ENCODE results near the gene PCDHGA2.
"Not testable (repeated sequence)": the region's sequence is repeated elsewhere in the genome, so short reads cannot be mapped to it uniquely, and the experiment has no call there.

The PCDHGA2 gene

DNA sequence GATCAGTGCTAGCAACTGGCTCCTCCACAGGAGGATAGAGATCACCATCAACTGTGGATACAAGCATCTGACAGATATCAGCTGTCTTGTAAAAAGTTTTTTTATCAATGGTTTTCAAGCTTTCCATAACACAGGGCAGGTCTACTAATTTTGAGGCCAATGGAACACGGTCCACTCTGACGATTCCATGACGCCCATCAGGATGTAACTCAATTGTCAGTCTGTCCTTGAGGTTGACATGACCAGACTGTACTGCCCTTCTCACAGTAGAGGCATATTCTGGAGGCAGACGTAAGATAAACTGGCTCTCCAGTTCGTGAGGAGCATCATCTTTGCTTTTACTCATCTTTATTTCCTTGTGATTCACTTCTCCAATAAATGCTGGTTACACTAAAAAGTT lies 18.9 kb upstream of the PCDHGA2 start:
- no peak for DNase-seq (ENCODE audit: low read depth)
- TF ChIP-seq, protein P1, sequence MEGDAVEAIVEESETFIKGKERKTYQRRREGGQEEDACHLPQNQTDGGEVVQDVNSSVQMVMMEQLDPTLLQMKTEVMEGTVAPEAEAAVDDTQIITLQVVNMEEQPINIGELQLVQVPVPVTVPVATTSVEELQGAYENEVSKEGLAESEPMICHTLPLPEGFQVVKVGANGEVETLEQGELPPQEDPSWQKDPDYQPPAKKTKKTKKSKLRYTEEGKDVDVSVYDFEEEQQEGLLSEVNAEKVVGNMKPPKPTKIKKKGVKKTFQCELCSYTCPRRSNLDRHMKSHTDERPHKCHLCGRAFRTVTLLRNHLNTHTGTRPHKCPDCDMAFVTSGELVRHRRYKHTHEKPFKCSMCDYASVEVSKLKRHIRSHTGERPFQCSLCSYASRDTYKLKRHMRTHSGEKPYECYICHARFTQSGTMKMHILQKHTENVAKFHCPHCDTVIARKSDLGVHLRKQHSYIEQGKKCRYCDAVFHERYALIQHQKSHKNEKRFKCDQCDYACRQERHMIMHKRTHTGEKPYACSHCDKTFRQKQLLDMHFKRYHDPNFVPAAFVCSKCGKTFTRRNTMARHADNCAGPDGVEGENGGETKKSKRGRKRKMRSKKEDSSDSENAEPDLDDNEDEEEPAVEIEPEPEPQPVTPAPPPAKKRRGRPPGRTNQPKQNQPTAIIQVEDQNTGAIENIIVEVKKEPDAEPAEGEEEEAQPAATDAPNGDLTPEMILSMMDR (conservative IDR thresholded peaks at IDR 0.05; ENCODE audit: control insufficient read depth, insufficient read depth, low read depth, low read length) = no peak
- peak overlapping the region; percentile 89 for H3K4me3 ChIP-seq (ENCODE audit: control insufficient read depth, low read depth, low read length)

DNA sequence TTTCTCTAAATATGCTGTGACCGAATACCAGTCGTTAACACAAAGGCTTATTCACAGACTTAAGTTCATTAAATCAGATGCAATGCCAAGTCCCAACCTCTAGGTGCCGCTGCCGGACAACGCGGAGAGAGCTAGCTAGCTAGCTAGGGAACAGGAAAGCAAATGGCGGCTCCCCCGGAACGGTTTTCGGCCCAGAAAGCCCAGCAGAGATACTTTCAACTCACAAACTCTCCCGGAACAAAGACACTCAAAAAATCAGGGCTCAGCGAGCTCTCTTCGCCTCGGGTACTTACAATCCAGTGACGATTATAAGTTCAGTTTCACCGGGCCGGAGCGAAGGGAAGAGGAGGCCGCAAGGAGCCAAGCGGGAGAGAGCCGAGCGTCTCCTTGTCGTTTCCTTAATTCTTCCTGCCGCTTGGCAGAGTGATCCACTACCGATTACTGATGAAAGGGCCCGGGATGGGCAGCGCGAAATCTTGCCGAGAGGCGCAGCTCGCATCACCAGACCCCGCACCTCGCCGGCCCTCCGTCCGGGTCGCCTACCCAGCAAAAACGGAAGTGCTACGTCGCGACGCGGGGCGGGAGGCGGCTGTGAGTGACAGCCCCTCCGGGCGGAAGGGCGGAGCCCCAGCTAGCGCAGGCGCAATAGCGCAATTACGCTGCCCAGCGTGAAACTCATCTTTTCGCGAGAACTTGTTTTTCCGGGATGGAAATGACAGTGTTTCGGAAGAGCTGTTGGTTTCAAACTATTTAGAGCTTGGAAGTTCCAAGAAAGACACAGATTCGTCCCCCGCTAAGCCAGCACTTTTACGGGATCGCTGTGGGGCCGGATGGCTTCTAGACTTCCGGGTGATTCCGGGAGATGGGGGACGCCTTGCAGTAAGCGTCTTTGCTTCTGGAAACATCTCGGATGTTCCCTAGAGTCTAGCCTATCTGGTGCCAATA lies 18.1 kb upstream of the PCDHGA2 start, which contains the start of gene TAF7:
Gene TAF7, minus strand, starts transcription at position 560 of the 945 bp plus-strand sequence. CDS start 740 bp downstream, outside the sequence.
- TF ChIP-seq, protein P1 (conservative IDR thresholded peaks at IDR 0.05; ENCODE audit: control insufficient read depth, insufficient read depth, low read depth, low read length) = peak; percentile 88
- H3K4me3 ChIP-seq (ENCODE audit: control insufficient read depth, low read depth, low read length) = peak within 1 kb of the TSS; percentile 89
- DNase-seq (ENCODE audit: low read depth) = peak; percentile 94

DNA sequence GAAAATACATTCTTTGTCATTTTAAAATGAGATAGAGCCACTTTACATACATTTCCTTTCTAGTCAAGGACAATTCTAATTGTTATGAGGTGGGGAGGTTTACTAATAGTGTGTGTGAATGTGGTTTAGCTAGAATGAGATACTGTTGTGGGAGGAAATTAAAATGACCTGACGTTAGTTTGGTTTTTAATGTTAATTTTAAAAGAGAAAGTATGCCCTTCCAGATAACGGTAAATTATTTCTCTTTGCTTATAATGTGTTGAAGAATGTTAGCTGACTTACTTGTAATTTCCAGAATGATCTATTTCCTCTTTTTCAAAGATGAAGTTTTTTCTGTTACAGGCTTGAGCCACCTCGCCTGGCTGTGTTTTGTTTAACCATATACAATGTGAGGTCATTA lies 16.3 kb upstream of the PCDHGA2 start:
- no peak overlapping the region for H3K4me3 ChIP-seq (ENCODE audit: control insufficient read depth, low read depth, low read length)
- TF ChIP-seq, protein P1 (conservative IDR thresholded peaks at IDR 0.05; ENCODE audit: control insufficient read depth, insufficient read depth, low read depth, low read length) = no peak

DNA sequence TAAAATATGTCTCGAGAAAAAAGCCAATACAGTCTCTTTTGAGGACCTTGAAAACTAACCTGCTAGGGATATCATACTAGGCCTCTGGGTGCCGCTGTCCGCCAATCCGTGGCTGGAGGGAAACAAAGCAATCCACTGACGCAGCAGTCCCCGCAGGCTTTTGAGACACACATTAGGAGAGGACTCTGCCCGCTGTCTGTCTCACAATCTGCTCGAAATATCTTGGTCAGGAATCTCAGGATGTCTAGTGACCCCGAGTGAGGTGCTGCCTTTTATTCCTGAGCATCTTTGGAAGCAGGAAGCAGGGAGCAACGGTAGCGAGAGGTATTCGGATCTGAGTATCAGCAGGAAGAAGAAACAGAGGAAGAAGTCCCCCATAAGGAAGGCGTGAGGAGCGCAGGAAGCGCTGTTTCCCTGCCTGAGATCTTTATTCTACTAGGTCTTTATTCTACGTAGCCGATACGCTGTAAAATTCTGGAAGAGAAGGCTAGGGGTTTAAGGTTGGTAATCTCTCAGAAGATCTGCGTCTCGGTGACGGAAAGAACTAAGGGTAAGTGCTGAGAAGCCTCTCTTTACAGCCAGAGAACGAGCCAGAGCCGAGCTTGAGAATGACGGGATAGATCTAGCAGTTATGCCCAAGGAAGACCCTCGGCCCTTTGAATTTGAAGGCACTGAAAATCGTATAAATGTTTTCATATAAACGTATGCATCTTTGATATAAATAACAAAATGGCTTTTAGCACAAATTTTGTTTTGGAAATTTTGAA lies 12.3 kb upstream of the PCDHGA2 start:
- TF ChIP-seq, protein P1 (conservative IDR thresholded peaks at IDR 0.05; ENCODE audit: control insufficient read depth, insufficient read depth, low read depth, low read length) = peak; percentile 78
- peak; percentile 71 for DNase-seq (ENCODE audit: low read depth)
- H3K4me3 ChIP-seq (ENCODE audit: control insufficient read depth, low read depth, low read length) = peak overlapping the region; percentile 47

More for the DNA sequence above, 16.3 kb upstream of the PCDHGA2 start:
- DNase-seq (ENCODE audit: low read depth) = no peak

DNA sequence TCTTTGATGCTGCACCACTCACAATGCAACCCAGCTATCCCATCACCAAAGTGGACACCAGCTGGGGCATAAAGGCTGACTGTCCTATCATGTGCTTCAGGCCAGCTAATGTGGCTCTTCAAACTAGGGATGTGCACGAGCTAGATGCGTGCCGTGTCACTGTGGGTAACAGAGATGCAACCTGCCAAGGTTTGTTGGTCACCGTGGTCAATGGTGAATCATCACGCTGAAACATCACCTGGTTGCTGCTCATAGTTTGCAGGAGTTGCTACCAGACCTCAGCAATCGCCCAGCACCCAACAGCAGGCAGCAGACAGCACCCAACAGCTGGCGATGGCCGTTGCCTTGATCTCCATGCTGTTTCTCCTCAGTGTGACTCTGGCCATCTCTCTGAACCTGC lies 10.3 kb upstream of the PCDHGA2 start:
- no peak overlapping the region for H3K4me3 ChIP-seq (ENCODE audit: control insufficient read depth, low read depth, low read length)
- no peak for DNase-seq (ENCODE audit: low read depth)
- TF ChIP-seq, protein P1 (conservative IDR thresholded peaks at IDR 0.05; ENCODE audit: control insufficient read depth, insufficient read depth, low read depth, low read length) = no peak

DNA sequence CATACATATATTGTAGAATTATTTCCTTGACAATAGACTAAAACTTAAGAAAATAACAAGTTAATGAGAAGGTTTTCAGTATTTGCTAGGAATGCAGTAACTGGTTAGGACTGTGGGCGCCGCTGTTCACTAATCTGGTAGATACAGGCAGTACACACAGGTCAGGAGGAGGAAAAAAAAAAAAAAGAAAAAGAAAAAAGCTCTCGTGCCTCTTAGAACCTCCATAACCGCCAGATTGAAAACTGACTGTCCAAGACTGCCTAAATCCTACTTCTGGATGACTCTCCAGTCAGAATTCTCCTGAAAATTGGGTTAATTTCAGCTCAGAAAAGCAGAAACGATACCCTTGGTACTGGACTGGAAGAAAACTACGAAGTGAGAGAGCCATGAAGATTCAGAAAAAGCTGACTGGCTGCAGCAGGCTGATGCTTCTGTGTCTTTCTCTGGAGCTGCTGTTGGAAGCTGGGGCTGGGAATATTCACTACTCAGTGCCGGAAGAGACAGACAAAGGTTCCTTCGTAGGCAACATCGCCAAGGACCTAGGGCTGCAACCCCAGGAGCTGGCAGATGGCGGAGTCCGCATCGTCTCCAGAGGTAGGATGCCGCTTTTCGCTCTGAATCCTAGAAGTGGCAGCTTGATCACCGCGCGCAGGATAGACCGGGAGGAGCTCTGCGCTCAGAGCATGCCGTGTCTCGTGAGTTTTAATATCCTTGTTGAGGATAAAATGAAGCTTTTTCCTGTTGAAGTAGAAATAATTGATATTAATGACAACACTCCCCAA lies 8.1 kb upstream of the PCDHGA2 start, which contains the start of gene PCDHGA1:
Gene PCDHGA1, plus strand, starts transcription at position 216 of the 782 bp plus-strand sequence.
- TF ChIP-seq, protein P1 (conservative IDR thresholded peaks at IDR 0.05; ENCODE audit: control insufficient read depth, insufficient read depth, low read depth, low read length) = peak; percentile 57
- peak; percentile 64 for DNase-seq (ENCODE audit: low read depth)
- peak within 1 kb of the TSS; percentile 31 for H3K4me3 ChIP-seq (ENCODE audit: control insufficient read depth, low read depth, low read length)

DNA sequence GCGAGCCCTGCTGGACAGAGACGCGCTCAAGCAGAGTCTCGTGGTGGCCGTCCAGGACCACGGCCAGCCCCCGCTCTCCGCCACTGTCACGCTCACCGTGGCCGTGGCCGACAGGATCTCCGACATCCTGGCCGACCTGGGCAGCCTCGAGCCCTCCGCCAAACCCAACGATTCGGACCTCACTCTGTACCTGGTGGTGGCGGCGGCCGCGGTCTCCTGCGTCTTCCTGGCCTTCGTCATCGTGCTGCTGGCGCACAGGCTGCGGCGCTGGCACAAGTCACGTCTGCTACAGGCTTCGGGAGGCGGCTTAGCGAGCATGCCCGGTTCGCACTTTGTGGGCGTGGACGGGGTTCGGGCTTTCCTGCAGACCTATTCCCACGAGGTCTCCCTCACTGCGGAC lies 6.0 kb upstream of the PCDHGA2 start:
- H3K4me3 ChIP-seq (ENCODE audit: control insufficient read depth, low read depth, low read length) = not testable (repeated sequence)

DNA sequence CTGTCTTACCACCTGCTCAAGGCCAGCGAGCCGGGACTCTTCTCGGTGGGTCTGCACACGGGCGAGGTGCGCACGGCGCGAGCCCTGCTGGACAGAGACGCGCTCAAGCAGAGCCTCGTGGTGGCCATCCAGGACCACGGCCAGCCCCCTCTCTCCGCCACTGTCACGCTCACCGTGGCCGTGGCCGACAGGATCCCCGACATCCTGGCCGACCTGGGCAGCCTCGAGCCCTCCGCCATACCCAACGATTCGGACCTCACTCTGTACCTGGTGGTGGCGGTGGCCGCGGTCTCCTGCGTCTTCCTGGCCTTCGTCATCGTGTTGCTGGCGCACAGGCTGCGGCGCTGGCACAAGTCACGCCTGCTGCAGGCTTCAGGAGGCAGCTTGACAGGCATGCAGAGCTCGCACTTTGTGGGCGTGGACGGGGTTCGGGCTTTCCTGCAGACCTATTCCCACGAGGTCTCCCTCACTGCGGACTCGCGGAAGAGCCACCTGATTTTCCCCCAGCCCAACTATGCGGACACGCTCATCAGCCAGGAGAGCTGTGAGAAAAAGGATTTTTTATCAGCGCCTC lies 2.3 kb downstream of the PCDHGA2 start:
- not testable (repeated sequence) for DNase-seq (ENCODE audit: low read depth); H3K4me3 ChIP-seq (ENCODE audit: control insufficient read depth, low read depth, low read length)

More for the DNA sequence above, 6.0 kb upstream of the PCDHGA2 start:
- DNase-seq (ENCODE audit: low read depth) = not testable (repeated sequence)

Measured in fibroblast of mammary gland (primary cell).